Measurements from ENCODE around the gene TRAF3IP1. TPM values are rescaled to one million over a fixed set of nuclear protein-coding genes. Genes with fewer than 3 reads are reported as not detected.

The TRAF3IP1 gene
- total RNA-seq, 1 experiment from 2014 or later = 16.0 TPM

DNA sequence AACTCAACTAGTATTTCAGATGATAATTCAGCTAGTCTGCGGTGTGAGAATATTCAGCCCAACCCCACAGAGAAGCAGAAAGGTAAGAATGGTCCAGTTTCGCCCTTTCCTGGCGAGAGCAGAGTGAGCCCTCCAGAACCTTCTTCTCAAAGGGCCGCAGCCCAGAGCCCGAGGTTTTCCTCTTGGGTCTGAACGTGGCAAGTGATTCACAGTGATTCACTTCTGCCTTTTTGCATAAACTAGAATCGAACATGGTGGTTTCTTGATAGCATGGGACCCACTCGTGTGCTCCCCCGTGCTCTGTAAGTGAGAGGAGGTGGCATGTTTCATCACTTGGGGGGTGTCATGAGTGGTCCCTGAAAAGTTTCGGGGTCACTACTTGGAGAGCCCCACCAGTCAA lies 24.2 kb downstream of the TRAF3IP1 start:
- H3K9me2 ChIP-seq (replicated peaks; ENCODE audit: insufficient read depth, low read length) = no peaks in the 10 kb centered on the region
- H3K79me2 ChIP-seq (ENCODE audit: low read length) = peaks cover 3% of the 10 kb centered on the region; the same call in 1 of the 2 replicates
- H3K4me2 ChIP-seq (ENCODE audit: low read depth, low read length, poor library complexity, severe bottlenecking) = no peak overlapping the region
- H3K27me3 ChIP-seq (ENCODE audit: low read length) = no peaks in the 10 kb centered on the region
- H3K4me1 ChIP-seq (ENCODE audit: low read length) = peaks cover 13% of the 10 kb centered on the region
- no peak for DNase-seq
- no peak overlapping the region for H2AFZ ChIP-seq (ENCODE audit: low read length)
- H3K36me3 ChIP-seq (ENCODE audit: insufficient read depth, low read length) = 0 out of 2 replicates have a peak, but pooled peaks cover 4% of the 10 kb centered on the region
- H3K4me3 ChIP-seq (ENCODE audit: low read length) = no peak overlapping the region
- H3K9ac ChIP-seq (ENCODE audit: low read length) = no peak overlapping the region
- no peaks in the 10 kb centered on the region for H3K9me3 ChIP-seq (ENCODE audit: low read length)
- no peak overlapping the region for H3K27ac ChIP-seq (ENCODE audit: low read length)
- H4K20me1 ChIP-seq (ENCODE audit: insufficient read depth, low read depth, low read length) = no peaks in the 10 kb centered on the region

DNA sequence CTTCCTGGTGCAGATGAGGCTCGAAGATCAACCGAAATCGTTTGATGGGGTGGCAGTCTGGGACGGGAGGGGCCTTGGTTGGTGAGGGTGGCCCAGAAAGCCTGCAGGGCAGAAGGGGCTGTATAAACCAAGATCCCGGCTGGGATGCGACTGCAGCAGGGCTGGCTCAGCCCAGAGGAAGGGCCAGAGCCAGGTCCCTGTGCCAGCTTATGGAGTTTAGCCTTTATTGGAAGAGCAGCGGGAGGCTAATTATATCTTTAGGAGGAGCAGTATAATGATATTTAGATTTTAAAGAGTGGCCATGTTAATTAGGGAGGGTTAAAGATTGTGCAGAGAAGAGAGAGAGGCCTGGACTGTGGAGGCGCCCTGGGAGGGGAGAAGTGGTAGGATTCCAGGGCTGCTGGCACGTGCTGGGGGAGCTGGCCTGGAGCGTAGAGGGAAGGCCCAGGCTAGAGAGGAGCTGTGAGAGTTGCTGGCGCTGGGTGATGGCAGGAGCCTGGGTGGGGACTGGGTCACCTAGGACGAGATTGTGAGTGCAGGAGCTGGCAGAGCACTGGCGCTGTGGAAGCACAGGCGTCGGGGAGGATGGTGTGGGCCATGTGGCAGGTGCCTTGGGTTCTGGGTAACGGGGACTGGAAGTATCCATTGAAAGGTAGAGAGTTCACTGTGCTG lies 25.1 kb downstream of the TRAF3IP1 start:
- Histone ChIP-seq H3K9ac (ENCODE audit: low read length) (no peak overlapping the region), H3K36me3 (ENCODE audit: insufficient read depth, low read length) (0 out of 2 replicates have a peak, but pooled peaks cover 4% of the 10 kb centered on the region), H3K4me3 (ENCODE audit: low read length) (no peak overlapping the region), H2AFZ (ENCODE audit: low read length) (no peak overlapping the region), H3K9me2 (replicated peaks; ENCODE audit: insufficient read depth, low read length) (no peaks in the 10 kb centered on the region), H3K4me1 (ENCODE audit: low read length) (peaks cover 11% of the 10 kb centered on the region), H3K27me3 (ENCODE audit: low read length) (no peaks in the 10 kb centered on the region), H3K79me2 (ENCODE audit: low read length) (no peaks in the 10 kb centered on the region), H3K4me2 (ENCODE audit: low read depth, low read length, poor library complexity, severe bottlenecking) (no peak overlapping the region), H3K9me3 (ENCODE audit: low read length) (no peaks in the 10 kb centered on the region), H4K20me1 (ENCODE audit: insufficient read depth, low read depth, low read length) (no peaks in the 10 kb centered on the region), H3K27ac (ENCODE audit: low read length) (no peak overlapping the region)
- DNase-seq = no peak

DNA sequence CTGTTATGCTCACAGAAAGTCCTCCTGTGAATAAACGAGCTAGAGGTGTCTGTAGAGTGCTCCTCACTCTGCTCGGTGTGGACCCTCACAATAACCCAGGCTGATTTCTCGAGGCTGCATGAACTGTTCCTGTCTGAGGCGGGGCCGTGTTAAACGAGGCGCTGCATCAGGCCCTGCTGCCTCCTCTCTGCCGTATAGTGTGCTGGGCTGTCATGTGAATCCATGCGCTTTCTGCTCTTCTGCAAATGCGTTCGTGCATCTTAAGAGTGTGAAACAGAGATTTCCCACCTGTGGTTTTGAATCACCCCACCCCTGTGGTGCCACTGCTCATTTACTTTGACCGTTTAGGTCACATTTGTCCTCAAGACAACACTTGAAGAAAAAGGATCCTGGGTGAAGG lies 26.2 kb downstream of the TRAF3IP1 start:
- no peak overlapping the region for H3K4me3 ChIP-seq (ENCODE audit: low read length)
- H3K9ac ChIP-seq (ENCODE audit: low read length) = peak overlapping the region; percentile 38
- H3K79me2 ChIP-seq (ENCODE audit: low read length) = no peaks in the 10 kb centered on the region
- H4K20me1 ChIP-seq (ENCODE audit: insufficient read depth, low read depth, low read length) = no peaks in the 10 kb centered on the region
- peak; percentile 60 for DNase-seq
- peaks cover 11% of the 10 kb centered on the region for H3K4me1 ChIP-seq (ENCODE audit: low read length)
- no peaks in the 10 kb centered on the region for H3K9me3 ChIP-seq (ENCODE audit: low read length)
- H3K27me3 ChIP-seq (ENCODE audit: low read length) = no peaks in the 10 kb centered on the region
- H2AFZ ChIP-seq (ENCODE audit: low read length) = no peak overlapping the region
- H3K4me2 ChIP-seq (ENCODE audit: low read depth, low read length, poor library complexity, severe bottlenecking) = peak overlapping the region; percentile 10
- 0 out of 2 replicates have a peak, but pooled peaks cover 4% of the 10 kb centered on the region for H3K36me3 ChIP-seq (ENCODE audit: insufficient read depth, low read length)
- H3K27ac ChIP-seq (ENCODE audit: low read length) = peak overlapping the region; percentile 38; the same call in 1 of the 2 replicates
- H3K9me2 ChIP-seq (replicated peaks; ENCODE audit: insufficient read depth, low read length) = no peaks in the 10 kb centered on the region

DNA sequence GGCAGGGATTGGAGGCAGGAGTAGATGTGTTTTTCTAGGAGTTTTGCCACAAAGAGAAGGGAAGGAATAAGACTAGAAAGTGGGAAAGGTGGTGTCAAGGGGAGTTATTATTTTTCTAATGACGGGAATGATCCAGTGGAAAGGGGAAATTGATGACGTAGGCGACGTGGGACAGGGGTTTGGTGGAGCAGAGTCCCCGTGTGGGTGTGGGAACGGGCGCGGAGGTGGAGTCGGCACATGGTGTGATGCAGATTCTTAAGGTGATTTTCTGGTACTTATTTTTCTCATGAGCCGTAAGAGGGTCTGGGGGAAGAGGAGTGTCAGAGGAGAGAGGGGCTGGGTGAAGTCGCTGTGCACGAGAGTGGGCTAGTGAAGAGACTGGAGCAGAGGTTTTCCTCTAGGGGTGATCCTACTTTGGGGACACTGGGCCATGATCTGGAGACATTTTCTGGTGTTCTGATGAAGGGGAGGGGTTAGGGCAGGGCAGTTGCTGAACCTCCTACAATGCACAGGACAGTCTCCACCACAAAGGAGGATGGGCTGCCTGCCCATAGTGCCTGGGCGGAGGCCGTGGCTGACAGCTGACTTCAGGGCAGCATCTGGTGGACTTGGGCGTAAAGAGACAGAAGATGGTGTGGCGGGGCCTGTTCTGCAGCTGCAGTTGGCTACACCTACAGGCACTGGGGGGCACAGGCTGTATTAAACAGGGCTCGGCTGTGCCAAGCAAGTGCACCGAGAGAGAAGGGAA lies 30.0 kb downstream of the TRAF3IP1 start:
- DNase-seq = no peak
- peaks cover 11% of the 10 kb centered on the region for H3K4me1 ChIP-seq (ENCODE audit: low read length)
- H3K9me2 ChIP-seq (replicated peaks; ENCODE audit: insufficient read depth, low read length) = no peaks in the 10 kb centered on the region
- H2AFZ ChIP-seq (ENCODE audit: low read length) = no peak overlapping the region
- no peak overlapping the region for H3K4me3 ChIP-seq (ENCODE audit: low read length)
- H3K27ac ChIP-seq (ENCODE audit: low read length) = no peak overlapping the region
- no peaks in the 10 kb centered on the region for H4K20me1 ChIP-seq (ENCODE audit: insufficient read depth, low read depth, low read length)
- no peaks in the 10 kb centered on the region for H3K9me3 ChIP-seq (ENCODE audit: low read length)
- no peaks in the 10 kb centered on the region for H3K79me2 ChIP-seq (ENCODE audit: low read length)
- H3K4me2 ChIP-seq (ENCODE audit: low read depth, low read length, poor library complexity, severe bottlenecking) = no peak overlapping the region
- H3K9ac ChIP-seq (ENCODE audit: low read length) = no peak overlapping the region
- peaks cover 7% of the 10 kb centered on the region; the same call in 1 of the 2 replicates for H3K36me3 ChIP-seq (ENCODE audit: insufficient read depth, low read length)
- H3K27me3 ChIP-seq (ENCODE audit: low read length) = no peaks in the 10 kb centered on the region

DNA sequence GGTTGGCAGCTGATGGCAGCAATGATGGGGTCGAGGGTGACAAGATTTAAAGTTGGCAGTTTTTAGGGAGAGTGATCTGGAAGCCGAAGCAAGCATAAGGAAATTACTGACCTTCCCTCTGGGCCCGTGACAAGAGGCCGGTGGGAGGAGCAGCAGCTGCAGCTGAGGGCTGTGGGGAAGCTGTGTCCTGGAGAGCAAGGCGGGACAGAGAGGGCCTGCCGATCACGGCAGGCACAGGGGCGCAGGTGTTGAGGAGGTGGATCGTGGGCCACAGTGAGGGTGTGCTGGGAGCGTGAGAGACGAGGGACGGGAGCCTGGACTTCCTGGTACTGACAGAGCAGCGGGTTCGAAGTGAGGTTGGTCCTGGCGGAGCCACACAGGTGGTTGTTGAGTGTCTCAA lies 31.0 kb downstream of the TRAF3IP1 start:
- H3K27me3 ChIP-seq (ENCODE audit: low read length) = no peaks in the 10 kb centered on the region
- H3K27ac ChIP-seq (ENCODE audit: low read length) = no peak overlapping the region
- no peak overlapping the region for H3K4me2 ChIP-seq (ENCODE audit: low read depth, low read length, poor library complexity, severe bottlenecking)
- peaks cover 8% of the 10 kb centered on the region; the same call in 1 of the 2 replicates for H3K36me3 ChIP-seq (ENCODE audit: insufficient read depth, low read length)
- H3K4me3 ChIP-seq (ENCODE audit: low read length) = no peak overlapping the region
- H3K9me3 ChIP-seq (ENCODE audit: low read length) = no peaks in the 10 kb centered on the region
- no peak overlapping the region for H3K9ac ChIP-seq (ENCODE audit: low read length)
- H3K79me2 ChIP-seq (ENCODE audit: low read length) = no peaks in the 10 kb centered on the region
- peaks cover 6% of the 10 kb centered on the region for H3K4me1 ChIP-seq (ENCODE audit: low read length)
- H3K9me2 ChIP-seq (replicated peaks; ENCODE audit: insufficient read depth, low read length) = no peaks in the 10 kb centered on the region
- H2AFZ ChIP-seq (ENCODE audit: low read length) = no peak overlapping the region
- no peaks in the 10 kb centered on the region for H4K20me1 ChIP-seq (ENCODE audit: insufficient read depth, low read depth, low read length)
- no peak for DNase-seq

DNA sequence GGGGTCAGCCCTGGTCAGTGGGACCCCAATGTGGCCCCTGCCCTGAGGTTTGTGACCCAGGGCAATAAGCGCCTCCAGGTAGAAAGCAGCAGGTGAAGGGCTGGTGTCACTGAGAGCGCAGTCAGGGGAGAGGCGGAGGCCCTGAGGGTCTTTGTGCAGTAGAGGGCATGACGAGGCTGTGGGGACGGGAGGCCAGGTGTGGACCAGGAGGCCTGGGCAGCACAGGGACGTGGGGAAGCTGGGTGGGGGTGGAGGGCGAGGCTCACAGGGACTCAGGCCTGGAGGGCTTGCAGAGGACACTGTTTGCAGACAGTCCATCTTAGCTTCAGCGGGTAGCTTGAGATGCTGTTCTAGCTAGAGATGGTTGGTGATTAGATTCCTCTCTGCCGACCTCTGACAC lies 32.0 kb downstream of the TRAF3IP1 start:
- no peaks in the 10 kb centered on the region for H3K79me2 ChIP-seq (ENCODE audit: low read length)
- no peaks in the 10 kb centered on the region for H3K9me3 ChIP-seq (ENCODE audit: low read length)
- no peaks in the 10 kb centered on the region for H3K4me1 ChIP-seq (ENCODE audit: low read length)
- H3K27ac ChIP-seq (ENCODE audit: low read length) = no peak overlapping the region
- H3K36me3 ChIP-seq (ENCODE audit: insufficient read depth, low read length) = peaks cover 8% of the 10 kb centered on the region; the same call in 1 of the 2 replicates
- no peak overlapping the region for H3K4me3 ChIP-seq (ENCODE audit: low read length)
- H3K4me2 ChIP-seq (ENCODE audit: low read depth, low read length, poor library complexity, severe bottlenecking) = no peak overlapping the region
- H3K9ac ChIP-seq (ENCODE audit: low read length) = no peak overlapping the region
- H4K20me1 ChIP-seq (ENCODE audit: insufficient read depth, low read depth, low read length) = no peaks in the 10 kb centered on the region
- no peak overlapping the region for H2AFZ ChIP-seq (ENCODE audit: low read length)
- H3K27me3 ChIP-seq (ENCODE audit: low read length) = no peaks in the 10 kb centered on the region
- H3K9me2 ChIP-seq (replicated peaks; ENCODE audit: insufficient read depth, low read length) = no peaks in the 10 kb centered on the region
- no peak for DNase-seq

DNA sequence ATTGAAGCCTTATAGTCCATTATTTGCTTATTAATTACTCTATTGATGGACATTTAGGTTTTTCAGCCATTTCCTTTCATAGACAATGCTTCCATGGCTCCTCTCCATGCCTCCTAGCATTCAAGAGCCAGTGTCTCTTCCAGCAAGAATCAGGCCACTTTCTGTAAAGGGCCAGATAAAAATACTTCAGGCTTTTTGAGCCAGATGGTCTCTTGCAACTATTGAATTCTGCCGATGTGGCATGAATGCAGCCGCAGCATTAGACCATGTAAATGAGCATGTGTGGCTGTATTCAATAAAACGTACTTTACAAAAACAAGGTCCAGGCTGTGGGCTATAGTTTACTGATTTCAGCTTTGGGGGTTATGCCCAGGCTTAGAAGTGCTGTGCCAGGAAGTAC lies 38.5 kb downstream of the TRAF3IP1 start:
- H2AFZ ChIP-seq (ENCODE audit: low read length) = no peak overlapping the region
- no peak overlapping the region for H3K9ac ChIP-seq (ENCODE audit: low read length)
- 0 out of 2 replicates have a peak, but pooled peaks cover 5% of the 10 kb centered on the region for H3K9me3 ChIP-seq (ENCODE audit: low read length)
- peaks cover 22% of the 10 kb centered on the region for H3K36me3 ChIP-seq (ENCODE audit: insufficient read depth, low read length)
- H3K4me2 ChIP-seq (ENCODE audit: low read depth, low read length, poor library complexity, severe bottlenecking) = no peak overlapping the region
- no peak for DNase-seq
- no peaks in the 10 kb centered on the region for H4K20me1 ChIP-seq (ENCODE audit: insufficient read depth, low read depth, low read length)
- H3K4me1 ChIP-seq (ENCODE audit: low read length) = no peaks in the 10 kb centered on the region
- no peak overlapping the region for H3K4me3 ChIP-seq (ENCODE audit: low read length)
- no peaks in the 10 kb centered on the region for H3K9me2 ChIP-seq (replicated peaks; ENCODE audit: insufficient read depth, low read length)
- no peaks in the 10 kb centered on the region for H3K79me2 ChIP-seq (ENCODE audit: low read length)
- no peak overlapping the region for H3K27ac ChIP-seq (ENCODE audit: low read length)
- H3K27me3 ChIP-seq (ENCODE audit: low read length) = no peaks in the 10 kb centered on the region

DNA sequence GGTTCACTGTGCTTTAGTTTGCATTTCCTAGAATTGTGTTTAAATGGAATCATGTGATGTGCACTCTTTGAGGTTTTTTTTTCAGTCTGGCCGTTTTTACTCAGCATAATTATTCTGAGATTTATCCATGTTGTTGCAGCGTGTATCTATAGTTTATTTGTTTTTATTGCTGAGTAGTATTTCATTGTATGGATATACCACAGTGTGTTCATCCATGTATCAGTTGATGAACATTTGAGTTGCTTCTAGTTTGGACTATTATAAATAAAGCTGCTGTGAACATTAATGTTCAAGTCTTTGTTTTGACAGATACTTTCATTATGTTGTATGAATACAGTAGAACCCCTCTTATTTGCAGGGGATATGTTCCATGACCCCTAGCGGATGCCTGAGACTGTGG lies 39.1 kb downstream of the TRAF3IP1 start:
- no peaks in the 10 kb centered on the region for H4K20me1 ChIP-seq (ENCODE audit: insufficient read depth, low read depth, low read length)
- H3K9me3 ChIP-seq (ENCODE audit: low read length) = 0 out of 2 replicates have a peak, but pooled peaks cover 5% of the 10 kb centered on the region
- no peaks in the 10 kb centered on the region for H3K79me2 ChIP-seq (ENCODE audit: low read length)
- peaks cover 22% of the 10 kb centered on the region for H3K36me3 ChIP-seq (ENCODE audit: insufficient read depth, low read length)
- DNase-seq = no peak
- H3K4me3 ChIP-seq (ENCODE audit: low read length) = no peak overlapping the region
- no peak overlapping the region for H3K9ac ChIP-seq (ENCODE audit: low read length)
- no peaks in the 10 kb centered on the region for H3K9me2 ChIP-seq (replicated peaks; ENCODE audit: insufficient read depth, low read length)
- H3K27me3 ChIP-seq (ENCODE audit: low read length) = no peaks in the 10 kb centered on the region
- H2AFZ ChIP-seq (ENCODE audit: low read length) = no peak overlapping the region
- no peak overlapping the region for H3K4me2 ChIP-seq (ENCODE audit: low read depth, low read length, poor library complexity, severe bottlenecking)
- H3K4me1 ChIP-seq (ENCODE audit: low read length) = no peaks in the 10 kb centered on the region
- no peak overlapping the region for H3K27ac ChIP-seq (ENCODE audit: low read length)

Measured in Karpas-422 (cell line).